Type B pancreatic cell (in vitro differentiated cells): ENCODE data around the gene NOTCH1. TPM values are rescaled to one million over a fixed set of nuclear protein-coding genes. Genes with fewer than 3 reads are reported as not detected.

Experiments
- DNase-seq: peaks from one replicate; pipeline ENCODE4 v3.0.0; 2021; ENCODE audit warnings: mixed read lengths; ENCODE audit not compliant: unreplicated experiment; ENCODE audit errors: extremely low spot score
- H3K27ac Mint-ChIP-seq: 2 replicates; pipeline ENCODE4 v1.8.0; 2021; ENCODE audit warnings: mild to moderate bottlenecking, mixed read lengths
- H3K27me3 Mint-ChIP-seq: 2 replicates; pipeline ENCODE4 v1.8.0; 2021; ENCODE audit warnings: mixed read lengths
- H3K36me3 Mint-ChIP-seq: 2 replicates; pipeline ENCODE4 v1.8.0; 2021; ENCODE audit warnings: mixed read lengths
- H3K4me1 Mint-ChIP-seq: one replicate; pipeline ENCODE4 v1.8.0; 2021; ENCODE audit warnings: mixed read lengths; ENCODE audit not compliant: unreplicated experiment
- H3K4me3 Mint-ChIP-seq: 2 replicates; pipeline ENCODE4 v1.8.0; 2021; ENCODE audit warnings: mild to moderate bottlenecking, mixed read lengths
- H3K9me3 Mint-ChIP-seq: 2 replicates; pipeline ENCODE4 v1.8.0; 2021; ENCODE audit warnings: mixed read lengths
- CTCF ChIP-seq: fragments of 200-600 bp; sonication (generic); conservative IDR thresholded peaks from 2 replicates; pipeline ENCODE4 v1.5.0; 2021; ENCODE audit warnings: antibody characterized with exemption, mild to moderate bottlenecking
- total RNA-seq: library from RNA; stranded (reverse); gene quantifications from 2 replicates; pipeline ENCODE4 v1.2.1, GENCODE V29; 2021; ENCODE audit warnings: low replicate concordance

The NOTCH1 gene
- total RNA-seq, 1 donor from 2014 or later = 53.1 TPM

- H3K9me3 Mint-ChIP-seq = no peaks in the 10 kb centered on the region
- DNase-seq = no peak
- TF ChIP-seq CTCF = no peak
- H3K4me3 Mint-ChIP-seq = no peak overlapping the region
- no peaks in the 10 kb centered on the region for H3K27me3 Mint-ChIP-seq
- no peaks in the 10 kb centered on the region for H3K36me3 Mint-ChIP-seq
- peak overlapping the region; percentile 50 for H3K27ac Mint-ChIP-seq
- H3K4me1 Mint-ChIP-seq = peaks cover 34% of the 10 kb centered on the region
These were observed 21.9 kb upstream of the NOTCH1 start for GRCh38 chr9:136567651-136568287.

GRCh38 chr9:136566901-136567300, 21.1 kb upstream of the NOTCH1 start:
- Mint-ChIP-seq H3K36me3 (no peaks in the 10 kb centered on the region), H3K4me3 (no peak overlapping the region), H3K9me3 (no peaks in the 10 kb centered on the region), H3K4me1 (peaks cover 29% of the 10 kb centered on the region), H3K27me3 (no peaks in the 10 kb centered on the region), H3K27ac (no peak overlapping the region)
- no peak for DNase-seq
- TF ChIP-seq CTCF = no peak

- Mint-ChIP-seq H3K9me3 (no peaks in the 10 kb centered on the region), H3K4me1 (peaks cover 26% of the 10 kb centered on the region), H3K4me3 (no peak overlapping the region), H3K27ac (no peak overlapping the region), H3K36me3 (no peaks in the 10 kb centered on the region), H3K27me3 (no peaks in the 10 kb centered on the region)
- no peak for TF ChIP-seq CTCF
- no peak for DNase-seq
These were observed 20.7 kb upstream of the NOTCH1 start for GRCh38 chr9:136566553-136566895.

GRCh38 chr9:136565715-136566552, 20.1 kb upstream of the NOTCH1 start:
- peak overlapping the region; percentile 74 for H3K27ac Mint-ChIP-seq
- peak overlapping the region; percentile 31 for H3K4me3 Mint-ChIP-seq

GRCh38 chr9:136565086-136565714, 19.4 kb upstream of the NOTCH1 start:
- TF ChIP-seq CTCF = no peak
- no peaks in the 10 kb centered on the region for H3K27me3 Mint-ChIP-seq
- H3K4me1 Mint-ChIP-seq = peaks cover 22% of the 10 kb centered on the region
- H3K36me3 Mint-ChIP-seq = no peaks in the 10 kb centered on the region
- no peak for DNase-seq
- H3K27ac Mint-ChIP-seq = peak overlapping the region; percentile 74
- H3K4me3 Mint-ChIP-seq = peak overlapping the region; percentile 31
- no peaks in the 10 kb centered on the region for H3K9me3 Mint-ChIP-seq

More at GRCh38 chr9:136565715-136566552, 20.1 kb upstream of the NOTCH1 start:
- Mint-ChIP-seq H3K4me1 (peaks cover 23% of the 10 kb centered on the region), H3K9me3 (no peaks in the 10 kb centered on the region), H3K27me3 (no peaks in the 10 kb centered on the region), H3K36me3 (no peaks in the 10 kb centered on the region)
- DNase-seq = no peak
- TF ChIP-seq CTCF = no peak
